Lower lobe of right lung (tissue), 2 donors: ENCODE results near the gene TNRC6A. TPM values are rescaled to one million over a fixed set of nuclear protein-coding genes. Genes with fewer than 3 reads are reported as not detected.

Experiments used
- ATAC-seq, 2 donors: fragments of 200-7000 bp; cut with Tn5 transposase; one replicate each; pipeline ENCODE4 v1.9.1; 2020 to 2022; ENCODE audit warnings: mild to moderate bottlenecking in 2 of 2, moderate library complexity in 2 of 2
- DNase-seq: peaks from one replicate; pipeline ENCODE4 v3.0.0-alpha.2; 2020
- H3K27ac ChIP-seq: fragments of 200-600 bp; one replicate; pipeline ENCODE4 v1.8.0; 2022
- H3K27me3 ChIP-seq: fragments of 200-600 bp; one replicate; pipeline ENCODE4 v1.8.0; 2022; ENCODE audit warnings: low read depth
- H3K36me3 ChIP-seq: fragments of 200-600 bp; one replicate; pipeline ENCODE4 v1.8.0; 2022; ENCODE audit warnings: mild to moderate bottlenecking
- H3K4me1 ChIP-seq: fragments of 200-600 bp; one replicate; pipeline ENCODE4 v1.8.0; 2022
- H3K4me3 ChIP-seq: fragments of 200-600 bp; one replicate; pipeline ENCODE4 v1.8.0; 2022; ENCODE audit warnings: mild to moderate bottlenecking
- H3K9me3 ChIP-seq: fragments of 200-600 bp; one replicate; pipeline ENCODE4 v1.8.0; 2022
- intact Hi-C: fragments of 100-400 bp; cut with DNase I; formaldehyde crosslinking; loops from one replicate; pipeline ENCODE4 v1.11.0; 2022
- total RNA-seq: library from RNA; stranded (reverse); fragmentation: NEBNext Ultra II Directional; extraction: Animal tissue kit (Norgen Biotek cat#: 25700); gene quantifications from one replicate; pipeline ENCODE4 v1.2.1, GENCODE V29; 2021
- TF ChIP-seq, protein P1 (sequence below): fragments of 200-600 bp; IDR thresholded peaks from one replicate; pipeline ENCODE4 v1.8.0; 2022; ENCODE audit warnings: antibody characterized with exemption, mild to moderate bottlenecking
- donor health status: DM: no; HTN: yes; CAD: no; lungs with severe emphysema.

TNRC6A gene
- total RNA-seq, 1 donor from 2014 or later, result 49.4 TPM

- TF ChIP-seq, protein P1, sequence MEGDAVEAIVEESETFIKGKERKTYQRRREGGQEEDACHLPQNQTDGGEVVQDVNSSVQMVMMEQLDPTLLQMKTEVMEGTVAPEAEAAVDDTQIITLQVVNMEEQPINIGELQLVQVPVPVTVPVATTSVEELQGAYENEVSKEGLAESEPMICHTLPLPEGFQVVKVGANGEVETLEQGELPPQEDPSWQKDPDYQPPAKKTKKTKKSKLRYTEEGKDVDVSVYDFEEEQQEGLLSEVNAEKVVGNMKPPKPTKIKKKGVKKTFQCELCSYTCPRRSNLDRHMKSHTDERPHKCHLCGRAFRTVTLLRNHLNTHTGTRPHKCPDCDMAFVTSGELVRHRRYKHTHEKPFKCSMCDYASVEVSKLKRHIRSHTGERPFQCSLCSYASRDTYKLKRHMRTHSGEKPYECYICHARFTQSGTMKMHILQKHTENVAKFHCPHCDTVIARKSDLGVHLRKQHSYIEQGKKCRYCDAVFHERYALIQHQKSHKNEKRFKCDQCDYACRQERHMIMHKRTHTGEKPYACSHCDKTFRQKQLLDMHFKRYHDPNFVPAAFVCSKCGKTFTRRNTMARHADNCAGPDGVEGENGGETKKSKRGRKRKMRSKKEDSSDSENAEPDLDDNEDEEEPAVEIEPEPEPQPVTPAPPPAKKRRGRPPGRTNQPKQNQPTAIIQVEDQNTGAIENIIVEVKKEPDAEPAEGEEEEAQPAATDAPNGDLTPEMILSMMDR, result no peak
Observed at GRCh38 chr16:24766057-24766456, 36.6 kb downstream of the TNRC6A start.

GRCh38 chr16:24769806-24770205, 40.4 kb downstream of the TNRC6A start:
- Histone ChIP-seq H3K9me3 (no peaks in the 10 kb centered on the region), H3K27ac (no peak overlapping the region), H3K27me3 (no peaks in the 10 kb centered on the region), H3K4me3 (no peak overlapping the region), H3K36me3 (peaks cover 20% of the 10 kb centered on the region), H3K4me1 (peaks cover 2% of the 10 kb centered on the region)
- intact Hi-C loops, result no loop called here
- DNase-seq (no peak), ATAC-seq (no peak)
- TF ChIP-seq, protein P1, result no peak

More at GRCh38 chr16:24766057-24766456, 36.6 kb downstream of the TNRC6A start:
- Histone ChIP-seq H3K9me3 (no peaks in the 10 kb centered on the region), H3K4me1 (no peaks in the 10 kb centered on the region), H3K27ac (no peak overlapping the region), H3K27me3 (no peaks in the 10 kb centered on the region), H3K36me3 (peaks cover 51% of the 10 kb centered on the region), H3K4me3 (no peak overlapping the region)
- intact Hi-C loops, result no loop called here
- ATAC-seq (no peak), DNase-seq (no peak)

- H3K4me1 ChIP-seq, result peaks cover 14% of the 10 kb centered on the region
- peaks cover 15% of the 10 kb centered on the region for H3K36me3 ChIP-seq
- H3K4me3 ChIP-seq, result no peak overlapping the region
- ATAC-seq, result no peak
- no peak overlapping the region for H3K27ac ChIP-seq
- H3K9me3 ChIP-seq, result no peaks in the 10 kb centered on the region
- no peak for DNase-seq
- TF ChIP-seq, protein P1, result no peak
- H3K27me3 ChIP-seq, result no peaks in the 10 kb centered on the region
- intact Hi-C loops, result no loop called here
Observed at GRCh38 chr16:24771132-24771778, 41.8 kb downstream of the TNRC6A start.

- ATAC-seq (no peak), DNase-seq (no peak)
- intact Hi-C loops, result no loop called here
- Histone ChIP-seq H3K4me1 (peaks cover 14% of the 10 kb centered on the region), H3K27ac (no peak overlapping the region), H3K36me3 (peaks cover 15% of the 10 kb centered on the region), H3K27me3 (no peaks in the 10 kb centered on the region), H3K9me3 (no peaks in the 10 kb centered on the region), H3K4me3 (no peak overlapping the region)
- TF ChIP-seq, protein P1, result no peak
Observed at GRCh38 chr16:24771779-24772157, 42.3 kb downstream of the TNRC6A start.

GRCh38 chr16:24773771-24774427, 44.4 kb downstream of the TNRC6A start:
- Histone ChIP-seq H3K4me3 (no peak overlapping the region), H3K36me3 (peaks cover 31% of the 10 kb centered on the region), H3K4me1 (peaks cover 14% of the 10 kb centered on the region), H3K27ac (no peak overlapping the region), H3K9me3 (no peaks in the 10 kb centered on the region), H3K27me3 (no peaks in the 10 kb centered on the region)
- no peak for DNase-seq
- intact Hi-C loops, result no loop called here
- no peak for ATAC-seq
- TF ChIP-seq, protein P1, result no peak
